Panc1 (cell line): ENCODE measurements around the gene LIPT1.
A peak's percentile ranks its signal among the peaks of the same experiment; 100 is the strongest.

ENCODE experiments used
- CTCF ChIP-seq: fragments of 450-650 bp; IDR thresholded peaks from 2 replicates; pipeline ENCODE4 v1.5.1; 2017; ENCODE audit warnings: mild to moderate bottlenecking
- POLR2AphosphoS5 ChIP-seq: IDR thresholded peaks from 2 replicates; pipeline ENCODE4 v1.6.1; 2012; ENCODE audit warnings: mild to moderate bottlenecking, low read depth, low read length, moderate library complexity
- TCF7L2 ChIP-seq: IDR thresholded peaks from 2 replicates; pipeline ENCODE4 v1.6.1; 2011; ENCODE audit warnings: mild to moderate bottlenecking, low read depth, low read length, inconsistent platforms

DNA sequence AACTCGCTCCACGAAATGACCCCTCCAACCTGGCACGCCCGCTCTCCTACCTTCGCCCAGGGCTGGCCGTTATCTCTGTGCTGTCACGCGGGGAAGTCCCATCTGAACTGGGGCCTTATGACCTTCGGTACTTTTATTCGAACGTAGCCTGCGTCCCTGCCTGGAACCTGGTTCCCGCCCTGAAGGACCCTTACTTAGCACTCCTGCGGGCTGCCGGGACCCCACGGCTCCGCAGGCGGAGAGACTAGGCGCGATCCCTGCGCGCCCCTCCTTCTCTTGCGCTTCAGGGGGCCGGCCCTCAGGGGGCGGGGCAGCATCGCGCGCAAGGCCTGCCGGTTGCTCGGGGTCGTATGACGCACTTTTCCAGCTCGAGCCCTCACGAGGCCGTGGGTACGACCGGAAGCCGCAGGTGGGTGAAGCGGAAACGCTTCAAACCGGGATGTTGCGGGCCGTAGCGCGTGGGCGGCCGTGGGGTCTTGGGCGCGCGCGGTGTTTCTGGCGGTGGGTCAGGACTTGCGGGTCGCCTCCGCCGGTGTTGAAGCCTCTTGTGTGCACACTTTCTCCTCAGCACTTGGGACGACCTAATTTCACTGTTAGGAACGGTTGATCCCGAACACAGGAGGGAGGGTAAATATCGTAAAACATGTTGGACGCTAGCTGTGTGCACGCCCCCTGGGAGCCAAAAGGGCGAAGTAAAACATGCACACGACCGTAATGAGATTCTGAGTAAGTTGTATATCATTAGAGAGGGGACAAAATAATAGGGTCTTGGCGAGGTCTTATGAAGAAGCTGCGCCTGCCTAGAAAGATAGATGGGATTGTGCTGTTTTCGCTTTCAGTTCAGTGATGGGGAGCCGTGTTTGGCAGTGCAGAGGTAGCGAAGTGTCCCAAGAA, at the start of gene LIPT1, which contains the start of gene TSGA10:
- TF ChIP-seq POLR2AphosphoS5 (peak; percentile 94), CTCF (no peak), TCF7L2 (peak; percentile 40)
